GM19455 (cell line): ENCODE measurements around the gene S100A12.
"Not testable (repeated sequence)": the region's sequence is repeated elsewhere in the genome, so short reads cannot be mapped to it uniquely, and the experiment has no call there.

ENCODE experiments used
- ATAC-seq: cut with Tn5 transposase; IDR thresholded peaks from one replicate; pipeline ENCODE4 v1.9.1; 2021; ENCODE audit not compliant: unreplicated experiment

S100A12 gene

GRCh38 chr1:153375511-153375910 is at the start of gene S100A12:
S100A12 (minus strand) TSS chr1:153375621; CDS start chr1:153374592, 1,029 bp downstream.
- ATAC-seq = no peak

GRCh38 chr1:153422450-153423068 is 47.1 kb upstream of the S100A12 start:
- ATAC-seq = no peak

GRCh38 chr1:153420306-153420705 is 44.9 kb upstream of the S100A12 start:
- ATAC-seq = no peak

GRCh38 chr1:153419436-153419793 is 44.0 kb upstream of the S100A12 start:
- not testable (repeated sequence) for ATAC-seq

GRCh38 chr1:153418758-153419435 is 43.5 kb upstream of the S100A12 start:
- not testable (repeated sequence) for ATAC-seq

- no peak for ATAC-seq
Observed at GRCh38 chr1:153417136-153417888, 41.9 kb upstream of the S100A12 start.

- no peak for ATAC-seq
Observed at GRCh38 chr1:153415850-153416570, 40.6 kb upstream of the S100A12 start, which contains the start of gene S100A7A. S100A7A (plus strand) TSS chr1:153416520; CDS start chr1:153418083, 1,563 bp downstream.

GRCh38 chr1:153413961-153414360 is 38.5 kb upstream of the S100A12 start:
- not testable (repeated sequence) for ATAC-seq

GRCh38 chr1:153407274-153407673 is 31.9 kb upstream of the S100A12 start:
- not testable (repeated sequence) for ATAC-seq

GRCh38 chr1:153405825-153406599 is 30.6 kb upstream of the S100A12 start:
- ATAC-seq = not testable (repeated sequence)

GRCh38 chr1:153404768-153405167 is 29.3 kb upstream of the S100A12 start:
- no peak for ATAC-seq

GRCh38 chr1:153404086-153404635 is 28.7 kb upstream of the S100A12 start:
- ATAC-seq = no peak

GRCh38 chr1:153403421-153404085 is 28.1 kb upstream of the S100A12 start:
- ATAC-seq = no peak

- no peak for ATAC-seq
Observed at GRCh38 chr1:153402226-153402625, 26.8 kb upstream of the S100A12 start.

GRCh38 chr1:153401461-153401860 is 26.0 kb upstream of the S100A12 start:
- ATAC-seq = no peak

- no peak for ATAC-seq
Observed at GRCh38 chr1:153400244-153400643, 24.8 kb upstream of the S100A12 start.

GRCh38 chr1:153399401-153400055 is 24.1 kb upstream of the S100A12 start:
- no peak for ATAC-seq

- ATAC-seq = no peak
Observed at GRCh38 chr1:153397924-153398651, 22.7 kb upstream of the S100A12 start.
